ENCODE results near the gene RELL2. TPM values are rescaled to one million over a fixed set of nuclear protein-coding genes. Genes with fewer than 3 reads are reported as not detected.

Gene RELL2
- total RNA-seq, 1 experiment from 2014 or later = 13.3 TPM

DNA sequence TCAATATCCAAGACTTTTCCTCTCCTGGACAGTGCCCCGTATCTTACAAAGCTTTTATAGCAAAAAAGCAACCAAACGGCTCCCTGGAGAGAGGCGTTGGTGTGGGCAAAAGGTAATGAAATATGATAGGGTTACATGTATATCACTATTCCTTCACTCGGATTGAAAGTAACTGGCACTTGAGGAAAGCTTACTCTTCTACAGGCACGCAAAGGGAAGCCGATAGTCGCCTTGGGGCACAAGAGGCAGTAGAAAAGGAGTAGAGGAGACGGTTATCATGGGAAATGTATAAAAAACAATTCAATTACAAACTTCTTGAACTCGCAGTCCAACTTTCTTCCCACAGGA lies 19.1 kb upstream of the RELL2 start:
- Histone ChIP-seq H3K36me3 (ENCODE audit: control insufficient read depth, insufficient read depth, low read length) (peaks cover 2% of the 10 kb centered on the region; the same call in 1 of the 2 replicates), H3K27ac (ENCODE audit: low read length) (peak overlapping the region; percentile 83)

DNA sequence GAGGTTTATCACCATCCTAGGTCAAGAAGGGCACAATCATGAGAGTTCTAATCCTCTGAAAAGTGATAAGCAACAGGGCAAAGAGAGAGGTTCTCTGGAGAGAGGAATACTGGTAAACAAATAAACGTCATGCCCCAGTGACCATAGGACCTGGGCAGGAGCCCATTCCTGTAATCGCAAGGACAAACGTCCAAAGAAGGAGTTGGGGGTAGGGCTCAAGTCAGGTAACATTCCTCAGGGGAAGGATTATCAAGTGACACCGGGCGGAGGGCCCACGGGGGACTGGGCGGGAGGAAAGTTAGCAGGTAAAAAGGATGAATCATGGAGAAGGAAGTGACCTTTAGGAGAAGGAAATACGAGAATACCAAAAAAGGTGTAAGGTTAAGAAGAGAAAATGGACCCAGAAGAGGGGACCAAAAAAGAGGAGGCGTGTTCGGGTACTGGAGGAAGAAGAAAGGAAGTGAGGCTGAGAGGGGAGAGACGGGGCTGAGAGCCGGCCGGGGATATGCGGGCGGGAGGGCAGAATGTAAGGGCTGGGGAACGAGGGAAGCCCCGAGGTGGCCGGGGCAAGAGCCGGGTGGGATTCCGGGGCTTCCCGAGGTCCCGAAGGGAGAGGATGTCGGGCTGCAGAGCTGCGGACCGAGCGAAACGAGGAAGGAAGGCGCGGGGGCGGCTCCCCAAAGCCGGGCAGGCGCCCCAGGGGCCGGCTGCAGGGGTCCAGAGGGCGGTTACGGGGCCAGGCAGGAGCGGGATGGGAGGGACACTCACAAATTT lies 18.6 kb upstream of the RELL2 start:
- TF ChIP-seq TCF7L2 (IDR thresholded peaks at IDR 0.05; ENCODE audit: low read depth, low read length) = no peak
- no peak for TF ChIP-seq POLR2AphosphoS5 (IDR thresholded peaks at IDR 0.05; ENCODE audit: low read depth, low read length)
- TF ChIP-seq, protein P1, sequence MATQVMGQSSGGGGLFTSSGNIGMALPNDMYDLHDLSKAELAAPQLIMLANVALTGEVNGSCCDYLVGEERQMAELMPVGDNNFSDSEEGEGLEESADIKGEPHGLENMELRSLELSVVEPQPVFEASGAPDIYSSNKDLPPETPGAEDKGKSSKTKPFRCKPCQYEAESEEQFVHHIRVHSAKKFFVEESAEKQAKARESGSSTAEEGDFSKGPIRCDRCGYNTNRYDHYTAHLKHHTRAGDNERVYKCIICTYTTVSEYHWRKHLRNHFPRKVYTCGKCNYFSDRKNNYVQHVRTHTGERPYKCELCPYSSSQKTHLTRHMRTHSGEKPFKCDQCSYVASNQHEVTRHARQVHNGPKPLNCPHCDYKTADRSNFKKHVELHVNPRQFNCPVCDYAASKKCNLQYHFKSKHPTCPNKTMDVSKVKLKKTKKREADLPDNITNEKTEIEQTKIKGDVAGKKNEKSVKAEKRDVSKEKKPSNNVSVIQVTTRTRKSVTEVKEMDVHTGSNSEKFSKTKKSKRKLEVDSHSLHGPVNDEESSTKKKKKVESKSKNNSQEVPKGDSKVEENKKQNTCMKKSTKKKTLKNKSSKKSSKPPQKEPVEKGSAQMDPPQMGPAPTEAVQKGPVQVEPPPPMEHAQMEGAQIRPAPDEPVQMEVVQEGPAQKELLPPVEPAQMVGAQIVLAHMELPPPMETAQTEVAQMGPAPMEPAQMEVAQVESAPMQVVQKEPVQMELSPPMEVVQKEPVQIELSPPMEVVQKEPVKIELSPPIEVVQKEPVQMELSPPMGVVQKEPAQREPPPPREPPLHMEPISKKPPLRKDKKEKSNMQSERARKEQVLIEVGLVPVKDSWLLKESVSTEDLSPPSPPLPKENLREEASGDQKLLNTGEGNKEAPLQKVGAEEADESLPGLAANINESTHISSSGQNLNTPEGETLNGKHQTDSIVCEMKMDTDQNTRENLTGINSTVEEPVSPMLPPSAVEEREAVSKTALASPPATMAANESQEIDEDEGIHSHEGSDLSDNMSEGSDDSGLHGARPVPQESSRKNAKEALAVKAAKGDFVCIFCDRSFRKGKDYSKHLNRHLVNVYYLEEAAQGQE (IDR thresholded peaks at IDR 0.05; ENCODE audit: insufficient read depth in 1 of 2, low read depth in 2 of 2, low read length in 1 of 2) = no peak
- TF ChIP-seq, protein P2, sequence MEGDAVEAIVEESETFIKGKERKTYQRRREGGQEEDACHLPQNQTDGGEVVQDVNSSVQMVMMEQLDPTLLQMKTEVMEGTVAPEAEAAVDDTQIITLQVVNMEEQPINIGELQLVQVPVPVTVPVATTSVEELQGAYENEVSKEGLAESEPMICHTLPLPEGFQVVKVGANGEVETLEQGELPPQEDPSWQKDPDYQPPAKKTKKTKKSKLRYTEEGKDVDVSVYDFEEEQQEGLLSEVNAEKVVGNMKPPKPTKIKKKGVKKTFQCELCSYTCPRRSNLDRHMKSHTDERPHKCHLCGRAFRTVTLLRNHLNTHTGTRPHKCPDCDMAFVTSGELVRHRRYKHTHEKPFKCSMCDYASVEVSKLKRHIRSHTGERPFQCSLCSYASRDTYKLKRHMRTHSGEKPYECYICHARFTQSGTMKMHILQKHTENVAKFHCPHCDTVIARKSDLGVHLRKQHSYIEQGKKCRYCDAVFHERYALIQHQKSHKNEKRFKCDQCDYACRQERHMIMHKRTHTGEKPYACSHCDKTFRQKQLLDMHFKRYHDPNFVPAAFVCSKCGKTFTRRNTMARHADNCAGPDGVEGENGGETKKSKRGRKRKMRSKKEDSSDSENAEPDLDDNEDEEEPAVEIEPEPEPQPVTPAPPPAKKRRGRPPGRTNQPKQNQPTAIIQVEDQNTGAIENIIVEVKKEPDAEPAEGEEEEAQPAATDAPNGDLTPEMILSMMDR (IDR thresholded peaks at IDR 0.05) = no peak
- TF ChIP-seq SIN3A (IDR thresholded peaks at IDR 0.05; ENCODE audit: borderline replicate concordance, insufficient read depth, low read depth, low read length) = no peak; the same call in 1 of the 2 replicates
- ChIA-PET CTCF (interaction anchor here (0.6 to 3.9 kb wide), 9 partner anchors 8 to 395 kb away, joined by 3 to 79 read pairs (median 4); partner anchors contain the start of genes HDAC3, PCDHB14 and RELL2), POLR2A (interaction anchor here (0.6 kb wide), 2 partner anchors 26 to 1159 kb away, joined by 3 to 6 read pairs; no protein-coding TSS in a partner anchor)
- ATAC-seq (peak; percentile 63), DNase-seq (ENCODE audit: low read depth, low spot score) (no peak)
- H3K27ac ChIP-seq (ENCODE audit: low read length) = peak overlapping the region; percentile 83
- intact Hi-C loops (cut with micrococcal nuclease; ENCODE audit: unreplicated experiment) (no loop called here), in situ Hi-C loops (cut with HindIII; ENCODE audit: low pct_unique_long_range_greater_than_20kb, low sequenced_read_pairs) (no loop called here)
- no peaks in the 10 kb centered on the region for H3K9me3 ChIP-seq (ENCODE audit: control insufficient read depth, insufficient read depth, low read depth, low read length)
- peaks cover 32% of the 10 kb centered on the region for H3K4me1 ChIP-seq (ENCODE audit: control insufficient read depth, insufficient read depth, low read length)
- H3K4me3 ChIP-seq (ENCODE audit: low read depth in 2 of 2, low read length in 2 of 2) = peak overlapping the region; percentile 76 to 90
- H3K36me3 ChIP-seq (ENCODE audit: control insufficient read depth, insufficient read depth, low read length) = peaks cover 2% of the 10 kb centered on the region; the same call in 1 of the 2 replicates
- BruUV-seq (replicated peaks) = no TSS peak
- H3K27me3 ChIP-seq (ENCODE audit: control insufficient read depth, insufficient read depth, low read length) = no peaks in the 10 kb centered on the region

More for the DNA sequence above, 19.1 kb upstream of the RELL2 start:
- no peaks in the 10 kb centered on the region for H3K9me3 ChIP-seq (ENCODE audit: control insufficient read depth, insufficient read depth, low read depth, low read length)
- TF ChIP-seq POLR2AphosphoS5 (IDR thresholded peaks at IDR 0.05; ENCODE audit: low read depth, low read length) (no peak), TCF7L2 (IDR thresholded peaks at IDR 0.05; ENCODE audit: low read depth, low read length) (no peak), SIN3A (IDR thresholded peaks at IDR 0.05; ENCODE audit: borderline replicate concordance, insufficient read depth, low read depth, low read length) (no peak)
- TF ChIP-seq, protein P1 (IDR thresholded peaks at IDR 0.05; ENCODE audit: insufficient read depth in 1 of 2, low read depth in 2 of 2, low read length in 1 of 2) = no peak
- TF ChIP-seq, protein P2 (IDR thresholded peaks at IDR 0.05) = no peak
- no peaks in the 10 kb centered on the region for H3K27me3 ChIP-seq (ENCODE audit: control insufficient read depth, insufficient read depth, low read length)
- H3K4me3 ChIP-seq (ENCODE audit: low read depth in 2 of 2, low read length in 2 of 2) = peak overlapping the region; percentile 76 to 90
- in situ Hi-C loops (cut with HindIII; ENCODE audit: low pct_unique_long_range_greater_than_20kb, low sequenced_read_pairs) (no loop called here), intact Hi-C loops (cut with micrococcal nuclease; ENCODE audit: unreplicated experiment) (no loop called here)
- DNase-seq (ENCODE audit: low read depth, low spot score) (no peak), ATAC-seq (no peak)
- POLR2A ChIA-PET = interaction anchor here (0.6 kb wide), 1 partner anchor 1159 kb away, joined by 3 read pairs; no protein-coding TSS in a partner anchor
- H3K4me1 ChIP-seq (ENCODE audit: control insufficient read depth, insufficient read depth, low read length) = peaks cover 32% of the 10 kb centered on the region
- TSS peak; percentile 59 for BruUV-seq (replicated peaks)
- CTCF ChIA-PET = interaction anchor here (0.5 to 3.9 kb wide), 3 partner anchors 25 to 898 kb away, joined by 3 to 79 read pairs (median 5); no protein-coding TSS in a partner anchor
